RWPE1 (cell line): ENCODE data around the gene ACBD6.
"Not testable (repeated sequence)": the region's sequence is repeated elsewhere in the genome, so short reads cannot be mapped to it uniquely, and the experiment has no call there.

Experiments used
- CTCF ChIA-PET: fragments of 350-600 bp; sonication (Branson Sonifier 250); formaldehyde crosslinking; extraction: SDS; loops from one replicate; lab custom pipeline; 2021; lab: Yijun Ruan, JAX
- POLR2A ChIA-PET: fragments of 400-600 bp; formaldehyde crosslinking; extraction: SDS; loops from one replicate; lab custom pipeline; 2020; ENCODE audit warnings: antibody characterized with exemption; ENCODE audit not compliant: low non-redundant PET; lab: Yijun Ruan, JAX
- DNase-seq: peaks from one replicate; pipeline ENCODE4 v3.0.0; 2012; ENCODE audit warnings: low spot score
- H3K27ac ChIP-seq: fragments of 450-650 bp; 2 replicates; pipeline ENCODE4 v1.5.1; 2017
- TF ChIP-seq, protein P1 (sequence below): fragments of 450-650 bp; conservative IDR thresholded peaks from 2 replicates; pipeline ENCODE4 v1.5.1; 2017; ENCODE audit warnings: low read depth, mild to moderate bottlenecking

Gene ACBD6

GRCh38 chr1:180431683-180432082 lies 70.7 kb downstream of the ACBD6 start:
- TF ChIP-seq, protein P1, sequence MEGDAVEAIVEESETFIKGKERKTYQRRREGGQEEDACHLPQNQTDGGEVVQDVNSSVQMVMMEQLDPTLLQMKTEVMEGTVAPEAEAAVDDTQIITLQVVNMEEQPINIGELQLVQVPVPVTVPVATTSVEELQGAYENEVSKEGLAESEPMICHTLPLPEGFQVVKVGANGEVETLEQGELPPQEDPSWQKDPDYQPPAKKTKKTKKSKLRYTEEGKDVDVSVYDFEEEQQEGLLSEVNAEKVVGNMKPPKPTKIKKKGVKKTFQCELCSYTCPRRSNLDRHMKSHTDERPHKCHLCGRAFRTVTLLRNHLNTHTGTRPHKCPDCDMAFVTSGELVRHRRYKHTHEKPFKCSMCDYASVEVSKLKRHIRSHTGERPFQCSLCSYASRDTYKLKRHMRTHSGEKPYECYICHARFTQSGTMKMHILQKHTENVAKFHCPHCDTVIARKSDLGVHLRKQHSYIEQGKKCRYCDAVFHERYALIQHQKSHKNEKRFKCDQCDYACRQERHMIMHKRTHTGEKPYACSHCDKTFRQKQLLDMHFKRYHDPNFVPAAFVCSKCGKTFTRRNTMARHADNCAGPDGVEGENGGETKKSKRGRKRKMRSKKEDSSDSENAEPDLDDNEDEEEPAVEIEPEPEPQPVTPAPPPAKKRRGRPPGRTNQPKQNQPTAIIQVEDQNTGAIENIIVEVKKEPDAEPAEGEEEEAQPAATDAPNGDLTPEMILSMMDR: no peak
- ChIA-PET POLR2A (no interaction called here), CTCF (no interaction called here)
- H3K27ac ChIP-seq: no peak overlapping the region
- no peak for DNase-seq

DNA sequence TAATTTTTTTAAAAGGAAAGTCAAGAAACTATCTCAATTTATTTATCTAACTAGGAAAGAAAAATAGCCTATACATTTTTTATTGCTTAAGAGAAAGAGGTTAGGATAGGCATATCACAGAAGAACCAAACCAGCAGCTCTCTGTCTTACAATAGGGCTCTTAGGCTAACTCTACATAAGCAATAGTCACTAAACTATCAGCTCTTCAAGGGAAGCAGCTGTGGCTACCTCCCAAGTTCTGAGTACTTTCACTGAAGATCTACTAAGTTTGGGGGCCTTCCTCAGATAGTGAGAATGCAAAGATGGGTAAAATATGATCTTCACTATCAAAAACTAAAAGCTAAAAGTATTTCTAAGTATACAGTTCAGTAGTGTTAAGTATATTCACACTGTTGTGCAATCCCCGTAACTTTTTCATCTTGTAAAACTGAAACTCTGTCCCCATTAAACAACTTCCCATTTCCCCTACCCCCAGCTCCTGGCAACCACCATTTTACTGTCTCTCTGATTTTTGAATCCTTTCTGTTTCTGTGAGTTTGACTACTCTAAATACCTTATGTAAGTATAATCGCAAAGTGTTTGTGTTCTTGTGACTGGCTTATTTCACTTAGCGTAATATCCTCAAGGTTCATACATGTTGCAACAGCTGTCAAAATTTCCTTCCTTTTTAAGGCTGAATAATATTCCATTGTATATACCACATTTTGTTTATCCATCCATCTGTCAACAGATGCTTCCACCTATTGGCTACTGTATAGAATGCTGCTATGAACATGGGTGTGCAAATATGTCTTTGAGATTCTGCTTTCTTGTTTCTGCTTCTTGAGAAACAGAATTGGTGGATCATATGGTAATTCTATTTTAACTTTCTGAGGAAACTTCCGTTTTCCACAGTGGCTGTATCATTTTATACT lies 73.3 kb downstream of the ACBD6 start:
- no peak for DNase-seq
- ChIA-PET POLR2A (no interaction called here), CTCF (interaction anchor here (1.9 kb wide), 1 partner anchor 13 kb away, joined by 7 read pairs; no protein-coding TSS in a partner anchor)
- H3K27ac ChIP-seq: no peak overlapping the region
- TF ChIP-seq, protein P1: no peak

DNA sequence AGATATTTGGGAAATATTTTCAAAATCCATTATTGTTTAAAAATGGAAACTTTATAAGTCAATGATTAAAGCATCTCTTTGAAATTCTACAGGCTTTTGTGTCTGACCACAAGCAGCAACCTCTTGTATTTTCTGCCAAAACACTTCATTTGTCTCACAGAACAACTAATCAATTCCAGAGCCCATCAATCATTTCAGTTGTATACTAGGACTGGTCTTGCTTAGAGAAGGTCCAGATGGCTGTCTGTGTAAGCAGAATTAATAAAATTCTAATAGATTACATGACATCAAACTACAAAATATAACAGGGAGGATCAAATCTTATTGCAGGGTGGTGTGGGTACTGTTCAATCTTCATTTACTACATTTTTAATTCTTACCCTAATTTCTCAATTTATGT lies 76.4 kb downstream of the ACBD6 start:
- no peak for DNase-seq
- H3K27ac ChIP-seq: no peak overlapping the region
- POLR2A ChIA-PET: no interaction called here
- TF ChIP-seq, protein P1: no peak
- CTCF ChIA-PET: no interaction called here

- TF ChIP-seq, protein P1: no peak
- ChIA-PET POLR2A (no interaction called here), CTCF (interaction anchor here (0.6 kb wide), 1 partner anchor 357 kb away, joined by 3 read pairs; no protein-coding TSS in a partner anchor)
- H3K27ac ChIP-seq: no peak overlapping the region
- DNase-seq: no peak
Measured at GRCh38 chr1:180424848-180425457, 77.4 kb downstream of the ACBD6 start.

DNA sequence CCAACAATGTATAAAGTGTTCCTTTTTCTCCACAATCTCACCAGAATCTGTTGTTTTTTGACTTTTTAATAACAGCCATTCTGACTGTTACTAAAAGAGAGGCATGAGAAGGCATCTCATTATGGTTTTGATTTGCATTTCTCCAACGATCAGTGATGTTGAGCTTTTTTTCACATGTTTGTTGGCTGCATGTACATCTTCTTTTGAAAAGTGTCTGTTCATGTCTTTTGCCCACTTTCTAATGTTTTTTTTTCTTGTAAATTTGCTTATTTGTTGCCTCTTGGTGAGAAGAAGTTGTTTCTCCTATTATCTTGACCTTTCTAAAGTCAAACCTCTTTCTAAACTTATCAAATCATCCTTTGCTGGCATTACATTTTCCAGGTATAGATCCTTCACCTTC lies 80.8 kb downstream of the ACBD6 start:
- POLR2A ChIA-PET: no interaction called here
- TF ChIP-seq, protein P1: no peak
- no peak for DNase-seq
- no peak overlapping the region for H3K27ac ChIP-seq
- CTCF ChIA-PET: no interaction called here

DNA sequence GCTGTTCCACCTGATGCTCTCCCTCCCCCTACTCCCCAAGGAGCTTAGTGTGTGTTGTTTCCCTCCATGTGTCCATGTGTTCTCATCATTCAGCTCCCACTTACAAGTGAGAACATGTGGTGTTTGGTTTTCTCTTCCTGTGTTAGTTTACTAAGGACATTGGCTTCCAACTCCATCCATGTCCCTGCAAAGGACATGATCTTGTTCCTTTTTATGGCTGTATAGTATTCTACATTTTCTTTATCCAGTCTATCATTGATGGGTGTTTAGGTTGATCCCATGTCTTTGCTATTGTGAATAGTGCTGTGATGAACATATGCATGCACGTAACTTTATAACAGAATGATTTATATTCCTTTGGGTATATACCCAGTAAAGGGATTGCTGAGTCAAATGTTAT lies 81.2 kb downstream of the ACBD6 start:
- CTCF ChIA-PET: interaction anchor here (0.6 kb wide), 1 partner anchor 176 kb away, joined by 3 read pairs; no protein-coding TSS in a partner anchor
- DNase-seq, POLR2A ChIA-PET, H3K27ac ChIP-seq: not testable (repeated sequence)
